ENCODE data around the gene KIAA1143. TPM values are rescaled to one million over a fixed set of nuclear protein-coding genes. Genes with fewer than 3 reads are reported as not detected.
A peak's percentile ranks its signal among the peaks of the same experiment; 100 is the strongest.

Gene KIAA1143
- total RNA-seq, result 24.9 and 36.5 TPM in 2 replicates
- 13.4 TPM for polyA plus RNA-seq (2012)

DNA sequence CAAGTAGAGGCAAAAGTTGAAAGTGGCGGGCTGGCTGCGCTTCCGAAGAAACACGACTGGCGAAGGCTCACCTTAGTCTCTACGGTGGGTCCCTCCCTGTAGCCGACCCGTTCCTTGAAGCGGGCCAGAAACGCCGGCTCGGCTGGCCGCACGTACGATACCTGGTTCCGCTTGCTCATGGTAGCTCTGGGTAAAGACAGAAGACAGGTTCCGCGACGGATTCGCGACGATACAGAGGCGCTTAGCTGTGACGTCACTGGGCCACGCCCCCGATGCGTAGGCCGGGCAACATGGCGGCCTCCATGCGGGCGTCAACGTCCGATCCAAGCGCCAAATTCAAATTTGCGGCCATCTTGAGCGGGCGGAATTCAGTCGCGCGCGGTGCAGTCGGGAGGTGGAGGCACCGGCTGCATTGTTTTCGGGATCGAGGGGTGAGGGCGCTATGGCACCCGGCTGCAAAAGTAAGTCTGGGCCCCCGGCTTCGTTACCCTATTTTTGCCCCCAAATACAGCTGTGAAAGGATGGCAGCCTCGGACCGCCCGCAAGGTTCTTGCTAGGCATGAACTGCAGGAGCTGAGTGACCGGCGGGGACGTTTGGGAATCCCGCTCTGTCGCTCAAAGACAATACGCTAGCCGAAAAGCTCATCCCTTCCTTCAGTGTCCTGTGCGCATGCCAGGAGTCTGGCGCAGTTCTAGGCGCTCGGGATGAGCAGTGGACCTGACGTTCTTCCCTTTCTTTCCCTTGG is at the start of gene KIAA1143, which contains the start of gene KIF15:
KIAA1143 (minus strand) TSS at position 196 of the 746 bp plus-strand sequence; CDS start at position 179, 17 bp downstream.
KIF15 (plus strand) TSS at position 371 of the 746 bp plus-strand sequence; CDS start at position 443, 72 bp downstream.
- DNase-seq (ENCODE audit: low read depth), result peak; percentile 96

- no peak for DNase-seq (ENCODE audit: low read depth)
Measured at GRCh38 chr3:44805960-44806359, 44.5 kb upstream of the KIAA1143 start.

- no peak for DNase-seq (ENCODE audit: low read depth)
Measured at GRCh38 chr3:44803298-44803697, 41.9 kb upstream of the KIAA1143 start.

GRCh38 chr3:44802011-44802410 is 40.6 kb upstream of the KIAA1143 start:
- no peak for DNase-seq (ENCODE audit: low read depth)

DNA sequence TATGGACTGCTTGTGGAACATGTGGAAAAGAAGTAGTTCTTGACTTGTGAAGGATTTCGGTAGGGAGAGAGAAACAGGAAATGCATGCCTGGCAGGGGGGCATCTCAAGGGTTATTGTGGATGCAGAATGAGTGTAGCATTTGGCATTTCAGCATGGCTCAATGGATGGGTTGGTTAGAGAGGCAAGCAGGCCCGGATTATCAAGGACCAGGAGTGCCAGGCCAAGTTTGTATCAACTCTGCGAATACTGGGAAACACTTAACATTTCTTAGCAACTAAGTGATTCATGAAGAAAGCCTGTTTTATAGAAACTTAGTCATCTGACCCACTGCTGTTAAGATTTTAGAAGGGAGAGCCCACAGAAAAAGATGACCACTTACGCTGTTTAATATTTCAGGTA is 33.8 kb upstream of the KIAA1143 start:
- DNase-seq (ENCODE audit: low read depth), result no peak

- DNase-seq (ENCODE audit: low read depth), result no peak
Measured at GRCh38 chr3:44782891-44783290, 21.5 kb upstream of the KIAA1143 start.

- no peak for DNase-seq (ENCODE audit: low read depth)
Measured at GRCh38 chr3:44772099-44772442, 10.7 kb upstream of the KIAA1143 start.

DNA sequence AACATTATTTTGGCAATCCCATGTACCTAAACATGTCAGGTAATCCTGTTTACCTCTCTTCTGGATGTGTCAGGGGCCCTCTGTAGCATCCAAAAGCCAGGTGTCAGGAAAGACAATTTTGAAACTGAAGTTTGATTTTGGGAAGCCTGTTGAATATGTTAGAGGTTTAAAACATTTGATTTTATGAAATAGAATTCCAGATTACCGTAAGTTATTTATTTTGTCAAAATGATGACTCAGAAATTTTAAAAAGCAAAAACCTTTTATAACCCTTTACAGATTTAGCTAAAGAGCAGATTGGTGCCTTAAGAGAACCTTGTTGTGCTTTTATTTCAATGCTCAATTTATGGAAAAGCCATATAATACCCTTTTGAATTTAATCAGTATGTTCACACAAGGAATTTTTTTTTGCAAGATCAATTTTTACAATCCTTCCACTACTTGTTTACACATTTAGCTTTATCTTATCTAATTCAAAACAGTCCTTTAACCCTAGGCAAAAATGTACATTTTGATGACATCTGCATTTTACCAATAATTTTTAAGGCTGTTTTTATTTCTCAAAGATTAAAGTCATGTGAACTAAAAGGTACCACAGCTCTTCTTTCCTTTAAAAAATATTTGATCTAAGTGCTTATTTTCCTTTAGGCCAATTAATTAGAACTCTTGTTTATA is 10.1 kb upstream of the KIAA1143 start:
- no peak for DNase-seq (ENCODE audit: low read depth)

GRCh38 chr3:44764248-44764647 is 2.8 kb upstream of the KIAA1143 start:
- no peak for DNase-seq (ENCODE audit: low read depth)

DNA sequence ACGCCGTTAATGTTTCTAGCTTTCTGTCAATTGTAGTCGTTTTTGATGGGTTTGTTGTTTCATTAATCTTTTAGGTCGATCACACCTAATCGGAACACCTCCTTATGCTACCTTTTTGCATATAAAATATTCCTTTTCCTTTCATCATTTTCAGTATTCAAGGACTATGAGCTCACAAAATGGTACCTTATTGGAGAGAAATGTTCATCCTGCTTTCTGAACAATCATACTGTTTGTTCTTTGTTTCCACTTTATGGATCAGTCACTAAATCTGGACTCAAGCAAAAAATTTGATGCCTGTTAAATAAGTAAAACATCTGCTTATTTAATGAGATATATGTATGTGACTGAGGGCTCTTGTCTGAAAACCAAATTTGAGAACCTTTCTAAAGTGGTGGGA is 1.3 kb upstream of the KIAA1143 start:
- DNase-seq (ENCODE audit: low read depth), result no peak

DNA sequence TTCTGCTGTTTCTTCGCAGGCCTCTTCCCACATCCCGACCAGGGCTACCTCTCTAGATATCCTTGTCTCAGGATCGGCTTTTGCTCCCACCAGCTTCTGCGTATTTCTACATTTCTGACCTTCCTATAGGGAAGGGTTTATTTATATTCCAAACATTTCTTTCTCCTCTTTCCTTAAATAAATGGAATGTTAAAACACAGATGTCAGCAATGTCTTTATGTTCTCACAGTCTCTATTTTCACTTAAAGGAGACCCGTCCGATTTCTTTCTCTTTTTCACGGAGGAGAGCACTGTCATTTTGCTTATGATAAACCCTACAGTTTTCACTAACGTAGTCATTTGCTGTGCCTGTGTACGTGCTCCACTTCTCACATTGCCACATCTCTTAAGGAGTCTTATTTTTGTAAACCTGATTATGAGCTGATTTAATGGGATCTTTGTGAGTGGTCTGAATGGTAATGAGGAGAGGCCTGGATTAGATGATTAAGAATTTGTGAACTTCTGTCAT is 805 bp upstream of the KIAA1143 start:
- DNase-seq (ENCODE audit: low read depth), result no peak

- DNase-seq (ENCODE audit: low read depth), result no peak
Measured at GRCh38 chr3:44761101-44761423, 357 bp downstream of the KIAA1143 start.

- DNase-seq (ENCODE audit: low read depth), result no peak
Measured at GRCh38 chr3:44734646-44735168, 26.7 kb downstream of the KIAA1143 start.

- DNase-seq (ENCODE audit: low read depth), result peak; percentile 24
Measured at GRCh38 chr3:44729384-44729910, 32.0 kb downstream of the KIAA1143 start, which contains the start of gene ZNF501. ZNF501 (plus strand) TSS chr3:44729635; CDS start chr3:44734422, 4,787 bp downstream.

- DNase-seq (ENCODE audit: low read depth), result no peak
Measured at GRCh38 chr3:44722103-44722401, 39.4 kb downstream of the KIAA1143 start.

DNA sequence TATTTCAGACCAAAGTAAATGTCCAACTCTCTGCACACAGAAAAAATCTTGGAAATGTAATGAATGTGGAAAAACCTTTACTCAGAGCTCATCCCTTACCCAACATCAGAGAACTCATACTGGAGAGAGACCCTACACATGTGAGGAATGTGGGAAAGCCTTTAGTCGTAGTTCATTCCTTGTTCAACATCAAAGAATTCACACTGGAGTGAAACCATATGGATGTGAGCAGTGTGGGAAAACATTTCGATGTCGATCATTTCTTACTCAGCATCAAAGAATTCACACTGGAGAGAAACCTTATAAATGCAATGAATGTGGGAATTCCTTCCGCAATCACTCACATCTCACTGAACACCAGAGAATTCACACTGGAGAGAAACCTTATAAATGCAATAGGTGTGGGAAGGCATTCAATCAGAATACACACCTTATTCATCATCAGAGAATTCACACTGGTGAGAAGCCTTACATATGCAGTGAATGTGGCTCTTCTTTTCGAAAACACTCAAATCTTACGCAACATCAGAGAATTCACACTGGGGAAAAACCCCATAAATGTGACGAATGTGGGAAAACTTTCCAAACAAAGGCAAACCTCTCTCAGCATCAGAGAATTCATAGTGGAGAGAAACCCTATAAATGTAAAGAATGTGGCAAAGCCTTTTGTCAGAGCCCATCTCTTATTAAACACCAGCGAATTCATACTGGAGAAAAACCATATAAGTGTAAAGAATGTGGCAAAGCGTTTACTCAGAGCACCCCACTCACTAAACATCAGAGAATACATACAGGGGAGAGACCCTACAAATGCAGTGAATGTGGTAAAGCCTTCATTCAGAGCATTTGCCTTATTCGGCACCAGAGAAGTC is 40.0 kb downstream of the KIAA1143 start:
- no peak for DNase-seq (ENCODE audit: low read depth)

- DNase-seq (ENCODE audit: low read depth), result peak; percentile 81
Measured at GRCh38 chr3:44712455-44713075, 48.9 kb downstream of the KIAA1143 start, which contains the start of gene ZNF502. ZNF502 (plus strand) TSS chr3:44712660; CDS start chr3:44720262, 7,602 bp downstream.
